ENCODE data around the gene NKX6-1.

DNA sequence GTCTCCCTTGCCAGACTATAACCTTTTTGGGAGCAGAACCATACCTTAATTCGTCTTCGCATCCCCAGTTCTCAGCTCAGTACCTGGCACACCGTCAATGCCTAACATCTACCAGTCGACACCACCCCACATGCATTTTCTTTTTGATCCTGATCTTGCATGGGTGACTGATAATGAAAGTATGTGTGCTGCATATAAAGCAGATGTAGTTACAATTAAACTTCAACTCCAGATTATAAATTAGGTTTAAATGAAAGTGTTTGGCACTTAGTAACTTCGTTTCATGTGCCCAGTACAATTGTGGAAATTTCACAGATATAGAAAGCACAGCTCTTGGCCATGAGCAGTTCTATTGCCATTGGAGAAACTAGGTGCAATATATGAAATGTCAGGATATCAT is 8.8 kb upstream of the NKX6-1 start:
- TF ChIP-seq, protein P1, sequence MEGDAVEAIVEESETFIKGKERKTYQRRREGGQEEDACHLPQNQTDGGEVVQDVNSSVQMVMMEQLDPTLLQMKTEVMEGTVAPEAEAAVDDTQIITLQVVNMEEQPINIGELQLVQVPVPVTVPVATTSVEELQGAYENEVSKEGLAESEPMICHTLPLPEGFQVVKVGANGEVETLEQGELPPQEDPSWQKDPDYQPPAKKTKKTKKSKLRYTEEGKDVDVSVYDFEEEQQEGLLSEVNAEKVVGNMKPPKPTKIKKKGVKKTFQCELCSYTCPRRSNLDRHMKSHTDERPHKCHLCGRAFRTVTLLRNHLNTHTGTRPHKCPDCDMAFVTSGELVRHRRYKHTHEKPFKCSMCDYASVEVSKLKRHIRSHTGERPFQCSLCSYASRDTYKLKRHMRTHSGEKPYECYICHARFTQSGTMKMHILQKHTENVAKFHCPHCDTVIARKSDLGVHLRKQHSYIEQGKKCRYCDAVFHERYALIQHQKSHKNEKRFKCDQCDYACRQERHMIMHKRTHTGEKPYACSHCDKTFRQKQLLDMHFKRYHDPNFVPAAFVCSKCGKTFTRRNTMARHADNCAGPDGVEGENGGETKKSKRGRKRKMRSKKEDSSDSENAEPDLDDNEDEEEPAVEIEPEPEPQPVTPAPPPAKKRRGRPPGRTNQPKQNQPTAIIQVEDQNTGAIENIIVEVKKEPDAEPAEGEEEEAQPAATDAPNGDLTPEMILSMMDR (IDR thresholded peaks at IDR 0.05): no peak
- TF ChIP-seq POLR2A (IDR thresholded peaks at IDR 0.05) (no peak), POLR2AphosphoS5 (IDR thresholded peaks at IDR 0.05) (no peak)
